WTC11 (cell line): Measurements from ENCODE around the gene DNAI1. TPM values are rescaled to one million over a fixed set of nuclear protein-coding genes. Genes with fewer than 3 reads are reported as not detected.

Experiments
- ATAC-seq: fragments of 200-7000 bp; cut with Tn5 transposase; 2 replicates; pipeline ENCODE4 v1.10.0; 2021; ENCODE audit warnings: mild to moderate bottlenecking, moderate library complexity
- CTCF ChIA-PET: fragments of 300-600 bp; sonication (Branson Sonifier 250); formaldehyde crosslinking; loops from one replicate; lab custom pipeline; 2021; ENCODE audit warnings: antibody characterized with exemption; lab: Charles Lee
- POLR2A ChIA-PET: fragments of 350-600 bp; sonication (Branson Sonifier 250); formaldehyde crosslinking; loops from one replicate; lab custom pipeline; 2021; ENCODE audit warnings: antibody characterized with exemption; lab: Charles Lee
- DNase-seq: peaks from one replicate; pipeline ENCODE4 v3.0.0; 2021; ENCODE audit warnings: low spot score
- H3K27ac Mint-ChIP-seq: 2 replicates; pipeline ENCODE4 v1.8.0; 2021; ENCODE audit warnings: mixed read lengths
- H3K27me3 Mint-ChIP-seq: 2 replicates; pipeline ENCODE4 v1.8.0; 2021; ENCODE audit warnings: low read depth, mild to moderate bottlenecking, moderate library complexity, mixed read lengths
- H3K36me3 Mint-ChIP-seq: 2 replicates; pipeline ENCODE4 v1.8.0; 2021; ENCODE audit warnings: mixed read lengths
- H3K4me1 Mint-ChIP-seq: 2 replicates; pipeline ENCODE4 v1.8.0; 2022; ENCODE audit warnings: mixed read lengths
- H3K4me3 Mint-ChIP-seq: 2 replicates; pipeline ENCODE4 v1.8.0; 2021; ENCODE audit warnings: mild to moderate bottlenecking, moderate library complexity, mixed read lengths
- H3K9me3 Mint-ChIP-seq: 2 replicates; pipeline ENCODE4 v1.8.0; 2021; ENCODE audit warnings: mixed read lengths
- CREB1 ChIP-seq: sonication (generic); formaldehyde crosslinking; IDR thresholded peaks from 2 replicates; pipeline ENCODE4 v1.8.0; 2023; ENCODE audit warnings: mild to moderate bottlenecking, missing genetic modification reagents
- ESRRA ChIP-seq: sonication (generic); formaldehyde crosslinking; IDR thresholded peaks from 2 replicates; pipeline ENCODE4 v1.8.1; 2022; ENCODE audit warnings: mild to moderate bottlenecking, missing genetic modification reagents, borderline replicate concordance
- FOXP1 ChIP-seq: sonication (generic); formaldehyde crosslinking; IDR thresholded peaks from 2 replicates; pipeline ENCODE4 v1.8.0; 2022; ENCODE audit warnings: missing genetic modification reagents, mild to moderate bottlenecking, moderate library complexity, borderline replicate concordance
- GABPB1 ChIP-seq: sonication (generic); formaldehyde crosslinking; IDR thresholded peaks from 2 replicates; pipeline ENCODE4 v1.8.1; 2023; ENCODE audit warnings: mild to moderate bottlenecking, missing genetic modification reagents
- GRHL2 ChIP-seq: fragments of 250-450 bp; sonication (Bioruptor Pico); IDR thresholded peaks from 2 replicates; pipeline ENCODE4 v1.8.0; 2022; ENCODE audit warnings: mild to moderate bottlenecking, moderate library complexity; ENCODE audit not compliant: insufficient replicate concordance, severe bottlenecking
- NFYB ChIP-seq: sonication (generic); formaldehyde crosslinking; conservative IDR thresholded peaks from 2 replicates; pipeline ENCODE4 v1.8.0; 2022; ENCODE audit warnings: low read depth, missing genetic modification reagents
- NR2C2 ChIP-seq: sonication (generic); formaldehyde crosslinking; IDR thresholded peaks from 2 replicates; pipeline ENCODE4 v1.8.0; 2022; ENCODE audit warnings: mild to moderate bottlenecking, missing genetic modification reagents
- TP53 ChIP-seq: sonication (generic); formaldehyde crosslinking; IDR thresholded peaks from 2 replicates; pipeline ENCODE4 v1.8.1; 2023; ENCODE audit warnings: mild to moderate bottlenecking, missing genetic modification reagents
- ZNF423 ChIP-seq: fragments of 250-450 bp; sonication (Bioruptor Pico); IDR thresholded peaks from 2 replicates; pipeline ENCODE4 v2.1.2; 2022; ENCODE audit warnings: mild to moderate bottlenecking, moderate library complexity
- total RNA-seq: library from RNA; stranded (reverse); gene quantifications from 3 replicates; pipeline ENCODE4 v1.2.3, GENCODE V29; 2021
- TF ChIP-seq, protein P1 (sequence below): sonication (generic); formaldehyde crosslinking; conservative IDR thresholded peaks from 2 replicates; pipeline ENCODE4 v1.8.1; 2022; ENCODE audit warnings: mild to moderate bottlenecking, missing genetic modification reagents
- TF ChIP-seq, protein P2 (sequence below): fragments of 250-450 bp; sonication (Bioruptor Pico); IDR thresholded peaks from 2 replicates; pipeline ENCODE4 v1.9.0; 2021; ENCODE audit warnings: mild to moderate bottlenecking
- TF ChIP-seq, protein P3 (sequence below): sonication (generic); formaldehyde crosslinking; IDR thresholded peaks from 2 replicates; pipeline ENCODE4 v1.8.0; 2023; ENCODE audit warnings: missing genetic modification reagents
- TF ChIP-seq, protein P4 (sequence below): sonication (generic); formaldehyde crosslinking; IDR thresholded peaks from 2 replicates; pipeline ENCODE4 v1.8.0; 2022; ENCODE audit warnings: mild to moderate bottlenecking, missing genetic modification reagents
- TF ChIP-seq, protein P5 (sequence below): sonication (generic); formaldehyde crosslinking; IDR thresholded peaks from 2 replicates; pipeline ENCODE4 v1.8.1; 2023; ENCODE audit warnings: mild to moderate bottlenecking, missing genetic modification reagents
- TF ChIP-seq, protein P6 (sequence below): sonication (generic); formaldehyde crosslinking; IDR thresholded peaks from 2 replicates; pipeline ENCODE4 v1.8.1; 2023; ENCODE audit warnings: mild to moderate bottlenecking, moderate library complexity, missing genetic modification reagents
- TF ChIP-seq, protein P7 (sequence below): fragments of 250-450 bp; sonication (Bioruptor Pico); IDR thresholded peaks from 2 replicates; pipeline ENCODE4 v1.9.0; 2021; ENCODE audit warnings: mild to moderate bottlenecking
- TF ChIP-seq, protein P8 (sequence below): sonication (generic); formaldehyde crosslinking; IDR thresholded peaks from 2 replicates; pipeline ENCODE4 v1.8.1; 2022; ENCODE audit warnings: missing genetic modification reagents, borderline replicate concordance
- TF ChIP-seq, protein P9 (sequence below): sonication (generic); formaldehyde crosslinking; IDR thresholded peaks from 2 replicates; pipeline ENCODE4 v1.8.0; 2022; ENCODE audit warnings: missing genetic modification reagents

DNAI1 gene
- total RNA-seq, 1 experiment from 2014 or later: 2.1 TPM

DNA sequence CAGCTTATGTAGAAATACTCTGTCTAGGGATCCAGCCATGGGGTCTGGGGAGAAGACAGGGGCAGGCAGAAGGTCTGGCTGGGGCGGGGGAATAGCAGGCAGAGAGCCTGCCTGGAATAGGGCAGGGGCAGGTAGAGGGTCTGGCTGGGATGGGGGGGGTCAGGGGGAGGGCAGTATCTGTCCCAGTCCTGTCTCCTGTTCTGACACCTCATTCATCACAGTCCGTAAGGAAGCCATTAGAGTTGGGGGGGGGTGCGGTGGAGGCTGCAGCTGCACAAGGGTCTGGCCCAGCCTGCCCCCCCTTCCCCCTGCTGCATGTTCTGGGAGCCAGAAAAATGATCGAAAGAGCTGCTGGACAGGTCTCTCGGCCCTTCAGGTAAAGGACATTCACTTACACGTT is 98.3 kb downstream of the DNAI1 start:
- Mint-ChIP-seq H3K4me1 (peaks cover 45% of the 10 kb centered on the region), H3K9me3 (no peaks in the 10 kb centered on the region), H3K4me3 (no peak overlapping the region), H3K36me3 (no peaks in the 10 kb centered on the region), H3K27ac (no peak overlapping the region), H3K27me3 (peaks cover 3% of the 10 kb centered on the region; the same call in 1 of the 2 replicates)
- DNase-seq: no peak
- no peak for TF ChIP-seq GABPB1 (CRISPR knock-in tag)
- TF ChIP-seq, protein P1, sequence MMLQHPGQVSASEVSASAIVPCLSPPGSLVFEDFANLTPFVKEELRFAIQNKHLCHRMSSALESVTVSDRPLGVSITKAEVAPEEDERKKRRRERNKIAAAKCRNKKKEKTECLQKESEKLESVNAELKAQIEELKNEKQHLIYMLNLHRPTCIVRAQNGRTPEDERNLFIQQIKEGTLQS (CRISPR knock-in tag): no peak
- TF ChIP-seq, protein P2, sequence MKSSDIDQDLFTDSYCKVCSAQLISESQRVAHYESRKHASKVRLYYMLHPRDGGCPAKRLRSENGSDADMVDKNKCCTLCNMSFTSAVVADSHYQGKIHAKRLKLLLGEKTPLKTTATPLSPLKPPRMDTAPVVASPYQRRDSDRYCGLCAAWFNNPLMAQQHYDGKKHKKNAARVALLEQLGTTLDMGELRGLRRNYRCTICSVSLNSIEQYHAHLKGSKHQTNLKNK (CRISPR knock-in tag): no peak
- TF ChIP-seq, protein P3, sequence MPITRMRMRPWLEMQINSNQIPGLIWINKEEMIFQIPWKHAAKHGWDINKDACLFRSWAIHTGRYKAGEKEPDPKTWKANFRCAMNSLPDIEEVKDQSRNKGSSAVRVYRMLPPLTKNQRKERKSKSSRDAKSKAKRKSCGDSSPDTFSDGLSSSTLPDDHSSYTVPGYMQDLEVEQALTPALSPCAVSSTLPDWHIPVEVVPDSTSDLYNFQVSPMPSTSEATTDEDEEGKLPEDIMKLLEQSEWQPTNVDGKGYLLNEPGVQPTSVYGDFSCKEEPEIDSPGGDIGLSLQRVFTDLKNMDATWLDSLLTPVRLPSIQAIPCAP: no peak
- ChIA-PET POLR2A (no interaction called here), CTCF (interaction anchor here (1.2 to 8.5 kb wide), 2 partner anchors 8 to 35 kb away, joined by 4 to 112 read pairs; no protein-coding TSS in a partner anchor)
- no peak for ATAC-seq

DNA sequence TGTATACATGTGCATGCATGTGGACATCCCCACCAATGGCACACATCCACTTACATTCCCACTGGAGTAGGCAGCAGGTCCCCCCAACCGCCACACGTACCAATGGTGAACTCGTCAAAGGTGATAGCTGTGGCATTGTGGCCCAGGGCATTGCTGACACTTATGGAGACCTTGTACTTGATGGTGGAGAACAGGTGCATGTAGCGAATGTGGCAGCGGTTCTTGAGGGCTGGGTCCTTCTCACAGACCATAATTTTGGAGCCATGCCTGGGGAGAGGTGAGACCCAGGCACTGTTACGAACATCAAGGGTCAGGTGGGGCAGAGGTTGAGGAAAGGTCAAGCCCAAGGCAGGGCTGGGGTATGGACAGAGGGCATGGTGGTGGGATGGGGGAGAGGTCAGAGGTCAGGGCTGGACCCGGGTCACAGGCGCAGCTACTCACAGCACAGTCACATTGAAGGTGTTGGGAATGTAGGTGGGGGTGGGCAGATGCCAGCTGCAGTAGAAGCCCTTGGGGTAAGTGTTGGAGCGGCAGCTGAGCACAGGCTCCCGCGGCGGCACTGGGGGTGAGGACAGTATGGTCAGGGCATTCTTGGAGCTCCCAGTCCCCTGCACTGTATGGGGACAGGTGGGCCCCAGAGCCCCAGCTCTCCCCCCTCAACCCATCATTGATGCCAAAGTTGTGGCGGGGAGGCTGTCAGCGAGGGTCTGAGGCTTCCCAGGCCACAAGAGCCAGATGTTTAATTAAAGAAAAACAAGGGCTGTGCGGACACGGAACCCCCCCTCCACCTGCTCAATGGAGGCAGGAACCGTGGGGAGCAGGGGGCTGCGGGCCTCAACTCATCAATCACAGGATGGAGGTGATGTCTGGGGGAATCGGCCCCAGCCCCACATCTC is 99.1 kb downstream of the DNAI1 start:
- H3K4me1 Mint-ChIP-seq: peaks cover 45% of the 10 kb centered on the region
- H3K4me3 Mint-ChIP-seq: no peak overlapping the region
- peaks cover 3% of the 10 kb centered on the region; the same call in 1 of the 2 replicates for H3K27me3 Mint-ChIP-seq
- no peaks in the 10 kb centered on the region for H3K36me3 Mint-ChIP-seq
- H3K27ac Mint-ChIP-seq: no peak overlapping the region
- ATAC-seq (no peak), DNase-seq (no peak)
- CTCF ChIA-PET: interaction anchor here (1.1 to 8.5 kb wide), 2 partner anchors 10 to 35 kb away, joined by 3 to 112 read pairs; no protein-coding TSS in a partner anchor
- no peaks in the 10 kb centered on the region for H3K9me3 Mint-ChIP-seq
- POLR2A ChIA-PET: interaction anchor here (1.2 kb wide), 1 partner anchor 13 kb away, joined by 3 read pairs; no protein-coding TSS in a partner anchor
- TF ChIP-seq TP53 (no peak), NFYB (CRISPR knock-in tag) (no peak), GRHL2 (CRISPR knock-in tag) (no peak), ZNF423 (CRISPR knock-in tag) (no peak), NR2C2 (CRISPR knock-in tag) (no peak), CREB1 (no peak), FOXP1 (CRISPR knock-in tag) (no peak), ESRRA (CRISPR knock-in tag) (no peak)
- TF ChIP-seq, protein P4, sequence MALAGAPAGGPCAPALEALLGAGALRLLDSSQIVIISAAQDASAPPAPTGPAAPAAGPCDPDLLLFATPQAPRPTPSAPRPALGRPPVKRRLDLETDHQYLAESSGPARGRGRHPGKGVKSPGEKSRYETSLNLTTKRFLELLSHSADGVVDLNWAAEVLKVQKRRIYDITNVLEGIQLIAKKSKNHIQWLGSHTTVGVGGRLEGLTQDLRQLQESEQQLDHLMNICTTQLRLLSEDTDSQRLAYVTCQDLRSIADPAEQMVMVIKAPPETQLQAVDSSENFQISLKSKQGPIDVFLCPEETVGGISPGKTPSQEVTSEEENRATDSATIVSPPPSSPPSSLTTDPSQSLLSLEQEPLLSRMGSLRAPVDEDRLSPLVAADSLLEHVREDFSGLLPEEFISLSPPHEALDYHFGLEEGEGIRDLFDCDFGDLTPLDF (CRISPR knock-in tag): no peak
- TF ChIP-seq, protein P5, sequence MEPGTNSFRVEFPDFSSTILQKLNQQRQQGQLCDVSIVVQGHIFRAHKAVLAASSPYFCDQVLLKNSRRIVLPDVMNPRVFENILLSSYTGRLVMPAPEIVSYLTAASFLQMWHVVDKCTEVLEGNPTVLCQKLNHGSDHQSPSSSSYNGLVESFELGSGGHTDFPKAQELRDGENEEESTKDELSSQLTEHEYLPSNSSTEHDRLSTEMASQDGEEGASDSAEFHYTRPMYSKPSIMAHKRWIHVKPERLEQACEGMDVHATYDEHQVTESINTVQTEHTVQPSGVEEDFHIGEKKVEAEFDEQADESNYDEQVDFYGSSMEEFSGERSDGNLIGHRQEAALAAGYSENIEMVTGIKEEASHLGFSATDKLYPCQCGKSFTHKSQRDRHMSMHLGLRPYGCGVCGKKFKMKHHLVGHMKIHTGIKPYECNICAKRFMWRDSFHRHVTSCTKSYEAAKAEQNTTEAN (CRISPR knock-in tag): no peak
- TF ChIP-seq, protein P6, sequence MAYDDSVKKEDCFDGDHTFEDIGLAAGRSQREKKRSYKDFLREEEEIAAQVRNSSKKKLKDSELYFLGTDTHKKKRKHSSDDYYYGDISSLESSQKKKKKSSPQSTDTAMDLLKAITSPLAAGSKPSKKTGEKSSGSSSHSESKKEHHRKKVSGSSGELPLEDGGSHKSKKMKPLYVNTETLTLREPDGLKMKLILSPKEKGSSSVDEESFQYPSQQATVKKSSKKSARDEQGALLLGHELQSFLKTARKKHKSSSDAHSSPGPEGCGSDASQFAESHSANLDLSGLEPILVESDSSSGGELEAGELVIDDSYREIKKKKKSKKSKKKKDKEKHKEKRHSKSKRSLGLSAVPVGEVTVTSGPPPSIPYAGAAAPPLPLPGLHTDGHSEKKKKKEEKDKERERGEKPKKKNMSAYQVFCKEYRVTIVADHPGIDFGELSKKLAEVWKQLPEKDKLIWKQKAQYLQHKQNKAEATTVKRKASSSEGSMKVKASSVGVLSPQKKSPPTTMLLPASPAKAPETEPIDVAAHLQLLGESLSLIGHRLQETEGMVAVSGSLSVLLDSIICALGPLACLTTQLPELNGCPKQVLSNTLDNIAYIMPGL: no peak
- TF ChIP-seq, protein P7, sequence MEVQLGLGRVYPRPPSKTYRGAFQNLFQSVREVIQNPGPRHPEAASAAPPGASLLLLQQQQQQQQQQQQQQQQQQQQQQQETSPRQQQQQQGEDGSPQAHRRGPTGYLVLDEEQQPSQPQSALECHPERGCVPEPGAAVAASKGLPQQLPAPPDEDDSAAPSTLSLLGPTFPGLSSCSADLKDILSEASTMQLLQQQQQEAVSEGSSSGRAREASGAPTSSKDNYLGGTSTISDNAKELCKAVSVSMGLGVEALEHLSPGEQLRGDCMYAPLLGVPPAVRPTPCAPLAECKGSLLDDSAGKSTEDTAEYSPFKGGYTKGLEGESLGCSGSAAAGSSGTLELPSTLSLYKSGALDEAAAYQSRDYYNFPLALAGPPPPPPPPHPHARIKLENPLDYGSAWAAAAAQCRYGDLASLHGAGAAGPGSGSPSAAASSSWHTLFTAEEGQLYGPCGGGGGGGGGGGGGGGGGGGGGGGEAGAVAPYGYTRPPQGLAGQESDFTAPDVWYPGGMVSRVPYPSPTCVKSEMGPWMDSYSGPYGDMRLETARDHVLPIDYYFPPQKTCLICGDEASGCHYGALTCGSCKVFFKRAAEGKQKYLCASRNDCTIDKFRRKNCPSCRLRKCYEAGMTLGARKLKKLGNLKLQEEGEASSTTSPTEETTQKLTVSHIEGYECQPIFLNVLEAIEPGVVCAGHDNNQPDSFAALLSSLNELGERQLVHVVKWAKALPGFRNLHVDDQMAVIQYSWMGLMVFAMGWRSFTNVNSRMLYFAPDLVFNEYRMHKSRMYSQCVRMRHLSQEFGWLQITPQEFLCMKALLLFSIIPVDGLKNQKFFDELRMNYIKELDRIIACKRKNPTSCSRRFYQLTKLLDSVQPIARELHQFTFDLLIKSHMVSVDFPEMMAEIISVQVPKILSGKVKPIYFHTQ: no peak
- TF ChIP-seq, protein P8, sequence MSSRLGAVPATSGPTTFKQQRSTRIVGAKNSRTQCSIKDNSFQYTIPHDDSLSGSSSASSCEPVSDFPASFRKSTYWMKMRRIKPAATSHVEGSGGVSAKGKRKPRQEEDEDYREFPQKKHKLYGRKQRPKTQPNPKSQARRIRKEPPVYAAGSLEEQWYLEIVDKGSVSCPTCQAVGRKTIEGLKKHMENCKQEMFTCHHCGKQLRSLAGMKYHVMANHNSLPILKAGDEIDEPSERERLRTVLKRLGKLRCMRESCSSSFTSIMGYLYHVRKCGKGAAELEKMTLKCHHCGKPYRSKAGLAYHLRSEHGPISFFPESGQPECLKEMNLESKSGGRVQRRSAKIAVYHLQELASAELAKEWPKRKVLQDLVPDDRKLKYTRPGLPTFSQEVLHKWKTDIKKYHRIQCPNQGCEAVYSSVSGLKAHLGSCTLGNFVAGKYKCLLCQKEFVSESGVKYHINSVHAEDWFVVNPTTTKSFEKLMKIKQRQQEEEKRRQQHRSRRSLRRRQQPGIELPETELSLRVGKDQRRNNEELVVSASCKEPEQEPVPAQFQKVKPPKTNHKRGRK (CRISPR knock-in tag): no peak
- TF ChIP-seq, protein P9, sequence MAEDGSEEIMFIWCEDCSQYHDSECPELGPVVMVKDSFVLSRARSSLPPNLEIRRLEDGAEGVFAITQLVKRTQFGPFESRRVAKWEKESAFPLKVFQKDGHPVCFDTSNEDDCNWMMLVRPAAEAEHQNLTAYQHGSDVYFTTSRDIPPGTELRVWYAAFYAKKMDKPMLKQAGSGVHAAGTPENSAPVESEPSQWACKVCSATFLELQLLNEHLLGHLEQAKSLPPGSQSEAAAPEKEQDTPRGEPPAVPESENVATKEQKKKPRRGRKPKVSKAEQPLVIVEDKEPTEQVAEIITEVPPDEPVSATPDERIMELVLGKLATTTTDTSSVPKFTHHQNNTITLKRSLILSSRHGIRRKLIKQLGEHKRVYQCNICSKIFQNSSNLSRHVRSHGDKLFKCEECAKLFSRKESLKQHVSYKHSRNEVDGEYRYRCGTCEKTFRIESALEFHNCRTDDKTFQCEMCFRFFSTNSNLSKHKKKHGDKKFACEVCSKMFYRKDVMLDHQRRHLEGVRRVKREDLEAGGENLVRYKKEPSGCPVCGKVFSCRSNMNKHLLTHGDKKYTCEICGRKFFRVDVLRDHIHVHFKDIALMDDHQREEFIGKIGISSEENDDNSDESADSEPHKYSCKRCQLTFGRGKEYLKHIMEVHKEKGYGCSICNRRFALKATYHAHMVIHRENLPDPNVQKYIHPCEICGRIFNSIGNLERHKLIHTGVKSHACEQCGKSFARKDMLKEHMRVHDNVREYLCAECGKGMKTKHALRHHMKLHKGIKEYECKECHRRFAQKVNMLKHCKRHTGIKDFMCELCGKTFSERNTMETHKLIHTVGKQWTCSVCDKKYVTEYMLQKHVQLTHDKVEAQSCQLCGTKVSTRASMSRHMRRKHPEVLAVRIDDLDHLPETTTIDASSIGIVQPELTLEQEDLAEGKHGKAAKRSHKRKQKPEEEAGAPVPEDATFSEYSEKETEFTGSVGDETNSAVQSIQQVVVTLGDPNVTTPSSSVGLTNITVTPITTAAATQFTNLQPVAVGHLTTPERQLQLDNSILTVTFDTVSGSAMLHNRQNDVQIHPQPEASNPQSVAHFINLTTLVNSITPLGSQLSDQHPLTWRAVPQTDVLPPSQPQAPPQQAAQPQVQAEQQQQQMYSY (CRISPR knock-in tag): no peak
